Stimulated activated CD8-positive, alpha-beta memory T cell treated with anti-CD3 and anti-CD28 coated beads, Interleukin-12 subunit alpha, Interleukin-12 subunit beta, amount 100 ng/mL, for 4 hours (primary cell): Measurements from ENCODE around the gene MPZL3.
"Not testable (repeated sequence)": the region's sequence is repeated elsewhere in the genome, so short reads cannot be mapped to it uniquely, and the experiment has no call there.

Source experiments
- DNase-seq: peaks from one replicate; pipeline ENCODE4 v3.0.0-alpha.2; 2020; ENCODE audit warnings: low read depth

Gene MPZL3

DNA sequence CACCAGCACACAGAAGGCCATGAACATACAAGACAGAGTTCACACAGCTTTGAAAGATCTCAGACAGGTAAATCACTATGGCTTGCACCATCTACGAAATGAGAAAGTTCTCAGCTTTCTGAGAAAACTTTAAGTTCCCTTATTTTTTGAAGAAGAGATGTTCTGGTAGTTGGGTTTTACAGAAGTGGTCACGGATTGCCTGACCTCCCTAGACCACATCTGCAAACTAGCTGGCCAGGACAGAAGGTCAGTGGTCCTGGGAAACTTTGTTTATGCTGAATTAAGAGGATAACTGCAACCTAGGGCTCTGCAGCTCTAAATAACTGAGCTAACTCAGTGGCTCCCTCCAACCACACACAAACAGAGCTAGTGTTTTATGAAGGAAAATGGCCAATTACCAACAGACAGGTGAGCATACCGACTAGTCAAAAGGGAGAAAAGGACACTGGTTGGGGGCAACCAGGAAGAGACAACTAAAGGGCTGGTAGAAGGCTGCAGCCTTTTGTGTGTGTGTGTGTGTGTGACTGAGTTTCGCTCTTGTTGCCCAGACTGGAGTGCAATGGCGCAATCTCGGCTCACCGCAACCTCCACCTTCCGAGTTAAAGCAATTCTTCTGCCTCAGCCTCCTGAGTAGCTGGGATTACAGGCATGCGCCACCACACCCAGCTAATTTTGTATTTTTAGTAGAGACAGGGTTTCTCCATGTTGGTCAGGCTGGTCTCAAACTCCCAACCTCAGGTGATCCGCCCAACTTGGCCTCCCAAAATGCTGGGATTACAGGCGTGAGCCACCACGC, 67.2 kb downstream of the MPZL3 start:
- no peak for DNase-seq

DNA sequence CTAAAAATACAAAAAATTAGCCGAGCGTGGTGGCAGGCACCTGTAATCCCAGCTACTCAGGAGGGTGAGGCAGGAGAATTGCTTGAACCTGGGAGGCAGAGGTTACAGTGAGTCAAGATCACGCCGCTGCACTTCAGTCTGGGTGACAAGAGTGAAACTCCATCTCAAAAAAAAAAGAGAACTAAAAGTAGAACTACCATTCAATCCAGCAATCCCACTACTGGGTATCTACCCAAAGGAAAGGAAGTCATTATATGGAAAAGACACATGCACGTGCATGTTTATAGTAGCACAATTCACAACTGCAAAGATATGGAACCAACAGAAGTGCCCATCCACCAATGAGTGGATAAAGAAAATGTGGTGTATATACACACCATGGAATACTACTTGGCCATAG, 68.5 kb downstream of the MPZL3 start:
- DNase-seq = not testable (repeated sequence)

DNA sequence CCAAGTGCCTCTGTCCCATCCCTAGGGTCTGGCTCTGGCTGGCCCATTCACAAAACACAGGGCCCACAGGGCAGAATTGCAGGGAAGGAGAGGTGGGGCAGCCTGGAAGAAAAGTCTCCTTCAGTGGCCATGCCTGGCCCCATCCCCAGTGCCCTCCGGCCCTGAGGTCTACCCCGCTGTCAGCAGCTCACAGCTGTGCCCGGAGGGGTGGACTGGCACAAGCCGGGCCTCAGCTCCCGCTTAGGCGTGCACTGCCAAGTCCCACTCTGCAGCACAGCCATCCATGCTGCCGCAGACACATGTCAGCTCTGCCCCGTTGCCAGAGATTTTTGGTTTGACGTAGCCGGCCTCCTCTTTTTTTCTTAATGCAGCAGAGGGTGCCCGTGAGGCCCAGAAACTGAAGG, 71.9 kb downstream of the MPZL3 start:
- no peak for DNase-seq

GRCh38 chr11:118176778-118177134, 75.4 kb downstream of the MPZL3 start:
- no peak for DNase-seq
